HG03442 (cell line): ENCODE data around the gene CACNA1A.
"Not testable (repeated sequence)": the region's sequence is repeated elsewhere in the genome, so short reads cannot be mapped to it uniquely, and the experiment has no call there.

Experiments used
- ATAC-seq: cut with Tn5 transposase; IDR thresholded peaks from one replicate; pipeline ENCODE4 v1.9.1; 2021; ENCODE audit warnings: mild to moderate bottlenecking, moderate library complexity; ENCODE audit not compliant: unreplicated experiment

CACNA1A gene

DNA sequence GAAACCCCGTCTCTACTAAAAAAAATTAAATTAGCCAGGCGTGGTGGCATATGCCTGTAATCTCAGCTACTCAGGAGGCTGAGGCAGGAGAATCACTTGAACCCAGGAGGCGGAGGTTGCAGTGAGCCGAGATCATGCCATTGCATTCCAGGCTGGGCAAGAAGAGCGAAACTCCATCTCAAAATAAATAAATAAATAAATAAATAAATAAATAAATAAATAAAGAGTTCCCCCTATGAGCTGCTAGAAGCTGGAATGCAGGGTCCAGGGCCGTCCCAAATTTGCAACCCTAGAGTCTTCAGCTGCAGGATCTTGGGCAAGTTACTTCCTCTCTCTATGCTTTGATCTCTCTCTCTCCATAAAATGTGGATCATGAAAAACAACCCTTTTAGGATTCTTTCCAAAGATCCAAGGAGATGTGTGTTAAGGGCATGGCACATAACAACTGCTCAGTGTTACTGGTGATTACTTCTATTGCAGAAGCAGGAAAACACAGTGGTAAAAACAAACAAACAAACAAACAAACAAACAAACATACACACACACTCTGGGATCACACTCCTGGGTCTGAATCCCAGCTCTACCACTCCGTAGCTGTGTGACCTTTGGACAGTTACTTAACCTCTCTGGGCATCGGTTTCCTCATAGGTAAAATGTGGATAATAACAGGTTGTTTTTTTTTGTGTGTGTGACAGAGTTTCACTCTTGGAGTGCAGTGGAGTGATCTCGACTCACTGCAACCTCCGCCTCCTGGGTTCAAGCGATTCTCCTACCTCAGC, 78.8 kb downstream of the CACNA1A start:
- ATAC-seq: no peak

DNA sequence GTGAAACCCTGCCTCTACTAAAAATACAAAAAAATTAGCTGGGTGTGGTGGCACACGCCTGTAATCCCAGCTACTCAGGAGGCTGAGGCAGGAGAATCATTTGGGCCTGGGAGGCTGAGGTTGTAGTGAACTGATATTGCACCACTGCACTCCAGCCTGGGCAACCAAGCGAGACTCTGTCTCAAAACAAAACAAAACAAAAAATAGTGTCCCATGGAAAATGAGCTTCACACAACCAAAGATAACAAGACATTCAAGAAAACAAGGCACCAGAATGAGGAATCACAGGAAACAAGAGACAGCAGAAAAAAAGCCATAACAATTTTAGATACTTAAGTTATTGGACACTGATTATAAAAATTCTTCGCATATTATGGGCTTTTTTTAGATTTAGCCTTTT, 80.4 kb downstream of the CACNA1A start:
- not testable (repeated sequence) for ATAC-seq

DNA sequence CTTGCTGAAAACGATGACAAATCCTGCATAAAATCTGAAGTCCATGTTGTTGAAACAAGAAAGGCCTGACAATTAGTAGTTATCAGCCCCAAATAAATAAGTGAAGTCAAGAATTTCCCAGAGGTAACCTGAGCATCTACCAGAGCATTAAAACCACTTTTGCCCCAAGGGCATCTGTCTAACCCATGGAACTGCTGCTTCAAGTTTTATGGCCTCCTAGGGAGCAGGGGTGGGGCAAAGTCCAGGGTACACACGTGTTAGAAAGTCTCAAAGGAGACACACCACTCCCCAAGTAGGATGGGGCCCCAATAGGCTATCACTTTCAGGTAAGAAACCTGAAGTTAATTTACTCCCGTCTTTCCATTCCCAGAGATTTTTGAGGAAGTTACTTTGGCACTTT, 81.1 kb downstream of the CACNA1A start:
- no peak for ATAC-seq

DNA sequence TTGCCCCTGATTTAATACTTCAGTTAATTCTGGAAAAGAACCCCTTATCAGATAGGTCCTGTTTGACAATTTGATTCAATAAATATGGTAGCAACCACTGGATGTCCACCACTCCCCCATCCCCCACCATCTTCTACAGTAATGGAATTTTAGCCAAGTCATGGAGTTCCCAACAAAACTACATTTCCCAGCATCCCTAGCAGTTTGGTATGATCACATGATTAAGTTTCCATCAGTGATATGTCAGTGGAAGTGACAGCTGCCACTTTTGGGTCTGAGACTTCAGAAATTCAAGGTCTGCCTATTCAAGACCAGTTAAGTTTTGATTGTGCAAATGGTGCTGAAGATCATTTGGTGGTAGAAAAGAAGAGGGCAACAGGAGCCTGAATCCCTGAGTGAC, 85.5 kb downstream of the CACNA1A start:
- ATAC-seq: no peak

DNA sequence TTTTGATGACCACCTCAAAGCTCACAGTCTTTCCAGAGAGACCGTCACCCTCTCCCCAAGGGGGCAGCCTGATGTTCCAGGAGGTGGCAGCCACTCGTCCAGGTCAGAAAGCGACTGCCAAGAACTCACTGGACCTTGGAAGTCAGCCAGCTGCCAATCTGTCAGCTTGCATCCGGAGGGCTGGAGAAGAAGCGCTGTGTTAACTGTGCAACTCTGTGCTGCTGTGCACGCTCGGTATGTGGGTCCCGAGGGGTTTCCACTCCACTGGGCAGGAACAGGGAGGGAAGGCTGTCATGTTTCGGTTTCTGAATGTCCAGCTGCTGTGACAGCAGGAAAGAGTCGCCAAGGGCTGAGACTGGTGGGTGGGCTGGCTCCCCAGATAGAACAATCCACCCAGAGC, 89.2 kb downstream of the CACNA1A start:
- ATAC-seq: no peak

DNA sequence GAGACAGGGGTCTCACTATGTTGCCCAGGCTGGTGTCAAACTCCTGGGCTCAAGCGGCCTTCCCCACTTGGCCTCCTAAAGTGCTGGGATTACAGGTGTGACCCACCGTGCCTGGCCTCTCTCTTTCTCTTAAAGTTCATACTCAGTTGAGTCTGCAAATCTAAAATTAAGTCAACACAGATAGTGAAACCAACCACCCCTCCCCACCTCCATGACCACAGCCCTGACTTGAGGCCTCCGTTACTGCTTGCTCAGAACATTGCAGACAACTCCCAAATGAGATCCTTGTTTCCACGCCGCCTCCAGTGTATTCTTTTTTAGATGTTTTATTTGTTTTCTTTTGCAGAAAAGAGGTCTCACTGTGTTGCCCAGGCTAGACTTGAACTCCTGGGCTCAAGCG, 94.4 kb downstream of the CACNA1A start:
- no peak for ATAC-seq

DNA sequence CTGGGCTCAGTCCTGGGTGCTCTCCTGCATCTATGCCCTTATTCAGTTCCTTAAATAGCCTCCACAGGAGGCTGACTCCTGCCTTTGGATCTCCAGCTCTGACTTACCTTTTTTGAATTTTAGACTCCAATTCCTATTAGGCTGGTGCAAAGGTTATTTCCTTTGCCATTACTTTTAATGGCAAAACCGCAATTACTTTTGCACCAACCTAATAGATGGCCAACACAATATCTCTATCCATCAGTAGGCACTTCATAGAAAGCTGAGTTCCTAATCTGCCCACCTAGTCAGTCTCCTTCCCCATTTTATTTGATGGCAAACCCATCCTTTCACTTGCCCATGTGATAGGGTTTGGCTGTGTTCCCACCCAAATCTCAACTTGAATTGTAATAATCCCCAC, 95.3 kb downstream of the CACNA1A start:
- ATAC-seq: no peak

DNA sequence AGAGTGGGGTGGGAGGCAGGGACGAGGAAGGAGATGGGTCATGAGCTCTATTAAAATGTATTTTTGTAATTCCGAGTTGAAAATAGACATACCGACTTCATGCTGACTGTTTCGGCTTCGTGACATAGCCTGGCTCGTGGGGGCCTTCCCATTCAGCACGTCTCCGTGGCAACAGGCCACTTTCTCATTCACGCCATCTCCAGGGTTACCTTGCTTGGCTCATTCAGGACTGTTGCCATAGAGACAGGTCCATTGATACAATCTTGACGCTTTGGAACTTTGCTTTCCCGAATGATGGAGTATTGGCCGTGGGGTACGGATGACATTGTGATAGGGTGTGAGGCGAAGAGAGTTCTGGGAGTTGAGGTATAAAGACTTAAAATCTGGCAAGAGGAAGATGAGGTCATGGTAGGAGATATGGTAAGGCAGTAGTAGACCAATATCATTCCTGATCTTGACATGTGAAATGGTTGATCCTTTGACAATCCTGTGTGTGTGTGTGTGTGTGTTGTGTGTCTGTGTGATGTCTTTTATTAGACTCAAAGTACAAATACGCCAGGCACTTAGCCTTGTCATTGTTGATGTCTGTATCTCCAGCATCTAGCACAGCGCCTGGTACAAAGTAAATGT, 97.3 kb downstream of the CACNA1A start:
- ATAC-seq: no peak

DNA sequence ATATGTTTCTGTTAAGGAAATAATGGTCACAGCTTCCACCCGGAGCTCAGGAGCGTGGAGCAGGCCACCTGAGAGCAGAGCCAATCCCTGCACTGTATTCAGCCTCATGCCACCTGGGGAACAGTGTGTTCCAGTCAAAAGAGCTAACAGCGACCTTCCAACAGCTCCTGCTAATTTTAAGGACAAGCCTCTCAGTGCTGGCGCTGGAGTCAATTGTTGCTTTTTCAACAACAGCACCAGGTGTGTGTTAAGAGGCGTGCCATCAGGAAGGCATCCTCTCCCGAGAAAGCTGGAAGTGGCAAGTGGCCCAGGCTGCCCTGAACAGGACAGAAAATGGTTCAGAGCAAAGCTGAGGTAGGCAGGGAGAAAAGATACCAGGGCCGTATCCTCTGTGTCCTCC, 102.0 kb downstream of the CACNA1A start:
- no peak for ATAC-seq

DNA sequence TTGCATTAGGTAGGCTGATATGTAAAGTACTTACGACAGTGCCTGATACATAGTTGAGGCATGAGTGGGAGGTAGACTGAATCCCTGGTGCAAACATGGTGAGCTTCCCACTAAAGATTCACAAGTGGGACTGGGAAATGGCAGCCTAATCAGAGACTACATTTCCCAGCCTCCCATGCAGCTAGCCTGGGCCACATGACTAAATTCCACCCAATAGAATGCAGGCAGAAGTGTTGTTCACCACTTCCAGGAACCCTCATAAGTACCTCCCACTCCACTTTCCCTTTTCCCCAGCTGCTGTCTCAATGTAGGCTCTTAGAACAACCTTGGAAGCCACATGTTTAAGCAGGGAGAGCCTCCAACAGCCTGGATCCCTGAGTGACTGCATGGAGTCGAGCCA, 104.9 kb downstream of the CACNA1A start:
- no peak for ATAC-seq

DNA sequence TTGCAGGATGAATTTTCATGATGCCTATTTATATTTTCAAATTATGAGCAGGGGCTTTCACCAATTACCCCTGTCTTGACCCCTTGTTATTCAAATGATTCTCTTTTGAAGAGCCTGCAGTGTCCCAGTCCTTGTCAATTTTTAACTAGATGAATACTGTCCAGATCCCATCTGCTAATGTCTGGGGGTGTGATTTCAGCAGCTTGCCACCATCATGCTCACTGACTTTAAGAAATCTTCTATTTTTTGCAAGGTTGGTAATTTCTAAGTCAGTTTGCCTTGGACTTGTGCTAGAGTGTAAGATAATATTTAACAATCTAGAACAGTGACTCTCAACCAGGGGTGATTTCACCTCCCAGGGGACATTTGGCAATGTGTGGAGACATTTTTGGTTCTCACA, 106.0 kb downstream of the CACNA1A start:
- no peak for ATAC-seq

DNA sequence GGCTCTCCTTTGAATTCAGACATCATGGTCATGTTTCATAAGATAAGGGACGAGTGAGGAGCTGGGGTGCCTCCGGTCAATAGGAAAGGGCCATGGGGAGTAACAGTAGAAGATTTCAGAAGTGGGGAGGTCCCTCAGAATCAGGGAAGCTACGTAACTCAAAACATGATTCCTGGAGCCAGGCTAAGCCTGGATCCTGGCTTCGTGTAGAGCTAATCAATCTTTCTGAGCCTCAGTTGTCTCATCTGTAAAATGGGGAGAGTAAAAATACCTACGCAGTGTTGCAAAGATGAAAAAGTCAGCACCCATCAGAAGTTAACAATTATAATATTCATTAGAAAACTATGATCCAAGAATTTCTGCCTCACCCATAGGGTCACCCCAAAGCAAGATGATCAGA, 106.5 kb downstream of the CACNA1A start:
- ATAC-seq: no peak

DNA sequence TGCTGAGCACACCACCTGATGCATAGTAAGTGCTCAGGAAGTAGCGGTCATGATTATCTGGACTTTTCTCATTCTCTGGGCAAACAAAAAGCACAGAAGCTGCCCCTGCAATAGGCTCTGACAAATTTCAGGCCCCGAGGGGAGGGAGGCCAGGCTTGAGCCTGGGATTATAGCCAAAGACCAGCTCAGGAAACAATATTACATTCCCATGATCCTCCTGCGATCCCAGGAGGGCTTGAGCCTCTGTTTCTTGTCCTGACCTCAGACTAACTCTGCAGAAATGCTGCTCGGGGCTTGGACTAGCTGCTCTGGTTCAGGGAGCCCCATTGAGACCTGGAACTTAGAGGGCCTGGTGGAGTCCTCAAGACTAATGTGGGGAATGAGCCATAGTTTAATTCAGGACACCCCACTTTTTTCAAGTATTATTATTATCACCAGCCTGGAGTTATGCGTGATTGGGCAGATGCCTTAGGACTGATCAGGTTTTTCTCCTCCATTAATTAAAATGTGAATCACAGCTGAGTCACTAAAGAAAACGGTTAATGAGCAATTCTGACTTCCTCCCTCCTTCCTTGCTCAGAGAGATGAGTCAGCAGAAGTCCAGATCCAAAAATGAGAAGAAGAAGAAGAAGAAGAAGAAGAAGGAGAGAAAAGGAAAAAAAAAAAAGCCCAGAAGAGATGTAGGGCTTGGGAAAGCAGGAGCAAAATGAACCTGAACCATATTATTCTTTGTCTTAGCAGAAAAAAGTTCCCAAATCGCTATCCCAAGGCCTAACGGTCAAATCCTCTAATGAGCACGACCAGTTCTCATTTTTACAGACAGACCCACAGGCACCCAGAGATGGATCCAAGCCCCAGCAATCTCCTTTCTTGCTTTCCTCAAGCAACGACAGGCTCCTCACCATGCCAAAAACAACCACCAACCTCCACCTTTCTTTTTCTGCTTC, 107.2 kb downstream of the CACNA1A start:
- no peak for ATAC-seq

DNA sequence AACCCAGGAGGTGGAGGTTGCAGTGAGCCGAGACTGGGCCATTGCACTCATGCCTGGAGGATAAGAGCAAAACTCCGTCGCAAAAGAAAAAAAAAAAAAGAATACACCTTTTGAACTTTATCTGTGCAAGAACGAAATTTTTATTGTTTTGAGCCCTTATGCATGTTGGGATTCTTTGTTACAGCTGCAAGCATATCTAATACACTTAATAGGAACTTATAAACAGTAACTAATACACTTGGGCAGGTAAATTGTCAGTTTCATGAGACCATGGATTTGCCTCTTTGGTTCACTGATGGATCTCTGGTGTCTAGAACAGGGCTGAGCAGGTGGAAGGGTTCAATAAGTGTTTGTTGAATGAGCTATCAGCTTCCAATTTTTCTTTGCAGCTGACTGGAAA, 108.1 kb downstream of the CACNA1A start:
- ATAC-seq: no peak

DNA sequence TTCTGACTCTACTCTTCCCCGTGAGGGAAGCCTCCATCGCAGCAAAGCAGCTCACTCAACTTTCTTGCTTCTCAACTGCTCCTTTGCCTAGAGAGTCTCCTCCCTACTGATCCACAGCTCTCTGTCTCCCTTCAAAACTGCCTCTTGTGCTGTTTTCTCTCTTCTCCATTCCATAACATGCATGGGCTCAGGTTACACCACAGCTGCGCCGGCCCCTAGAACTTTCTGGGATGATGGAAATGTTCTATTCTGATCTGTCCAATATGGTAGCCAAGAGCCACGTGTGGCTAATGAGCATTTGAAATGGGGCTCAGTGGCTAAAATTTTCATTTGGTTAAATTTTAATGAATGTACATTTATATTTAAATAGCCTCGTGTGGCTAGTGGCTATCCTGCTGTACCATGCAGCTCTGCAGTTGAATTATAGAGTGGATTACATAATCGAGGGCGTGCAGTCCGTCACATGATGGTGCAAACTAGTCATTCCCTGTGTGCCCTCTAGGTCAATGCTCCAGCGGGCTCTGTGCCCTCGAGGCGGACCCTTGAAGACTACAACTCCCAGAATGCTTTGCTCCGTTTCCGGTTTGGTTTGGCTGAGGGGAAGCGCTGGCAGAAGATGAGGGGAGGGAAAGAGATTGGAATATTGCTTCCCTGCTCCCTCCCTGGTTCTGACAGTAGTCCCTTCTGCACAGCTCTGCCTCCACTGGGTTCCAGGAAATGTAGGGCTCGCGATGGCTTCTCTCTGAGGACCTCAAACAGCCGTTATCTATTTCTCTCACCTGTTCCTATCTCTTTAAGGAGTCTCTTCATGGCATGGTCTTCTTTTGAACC, 109.8 kb downstream of the CACNA1A start:
- ATAC-seq: no peak

DNA sequence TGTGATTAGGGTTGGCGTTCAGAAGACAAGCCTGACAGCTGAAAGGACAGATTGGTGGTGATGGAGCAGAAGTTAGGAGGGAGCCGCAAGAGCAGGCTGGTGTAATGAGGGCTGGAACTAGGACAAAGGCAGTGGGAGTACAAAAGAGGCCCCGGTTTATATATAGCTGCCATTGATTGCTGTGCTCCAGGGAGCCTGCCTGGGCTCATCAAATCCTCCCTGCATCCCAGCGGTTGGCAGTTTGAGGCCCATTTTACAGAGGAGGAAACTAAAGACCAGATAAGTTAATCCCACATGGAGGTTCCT, 123.7 kb downstream of the CACNA1A start:
- ATAC-seq: no peak

DNA sequence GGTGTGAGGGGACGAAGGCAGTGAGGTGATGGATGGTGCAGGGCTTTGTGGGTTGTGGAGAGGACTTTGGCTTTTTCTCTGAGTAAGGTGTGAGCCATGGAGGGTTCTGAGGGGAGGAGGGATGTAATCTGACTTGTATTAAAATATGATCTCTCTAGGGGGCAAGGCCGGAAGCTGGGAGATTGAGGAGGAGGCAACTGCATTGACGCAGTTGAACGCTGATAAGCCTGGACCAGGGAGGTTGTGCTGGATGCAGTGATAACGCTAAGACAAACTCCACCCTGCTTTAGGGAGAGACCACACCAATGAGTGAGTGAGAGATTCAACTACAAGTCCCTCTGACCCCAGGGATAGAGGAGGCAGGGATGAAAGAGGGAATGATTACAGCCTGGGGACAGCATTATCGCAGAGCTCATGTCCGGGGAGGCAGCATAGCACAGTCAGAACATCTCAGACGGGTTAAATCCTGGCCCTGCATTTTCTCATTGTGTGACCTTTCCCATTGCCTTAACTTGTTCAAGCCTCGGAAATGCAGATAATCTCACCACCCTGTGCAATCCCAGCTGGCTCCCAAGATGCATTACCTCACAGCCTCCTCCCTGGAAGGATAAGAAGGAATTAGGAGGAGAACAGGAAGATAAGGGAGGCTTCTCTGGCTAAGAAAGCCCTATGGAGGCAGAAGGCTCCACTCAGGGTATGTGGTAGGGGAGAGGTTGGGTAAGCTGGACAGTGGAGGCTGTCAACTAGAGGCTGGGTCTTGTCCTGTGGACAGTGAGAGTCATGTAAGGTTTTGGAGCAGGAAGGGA, 124.2 kb downstream of the CACNA1A start:
- no peak for ATAC-seq

DNA sequence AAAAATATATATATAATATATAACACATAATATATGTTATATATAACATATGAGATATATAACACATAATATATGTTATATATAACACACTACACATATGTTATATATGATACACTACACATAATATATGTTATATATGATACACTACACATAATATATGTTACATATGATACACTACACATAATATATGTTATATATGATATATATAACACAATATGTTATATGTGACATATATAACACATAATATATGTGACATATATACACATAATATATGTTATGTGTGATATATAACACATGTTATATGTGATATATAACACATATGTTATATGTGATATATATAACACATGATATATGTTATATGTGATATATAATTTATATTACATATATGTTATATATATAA, 129.7 kb downstream of the CACNA1A start:
- ATAC-seq: no peak

DNA sequence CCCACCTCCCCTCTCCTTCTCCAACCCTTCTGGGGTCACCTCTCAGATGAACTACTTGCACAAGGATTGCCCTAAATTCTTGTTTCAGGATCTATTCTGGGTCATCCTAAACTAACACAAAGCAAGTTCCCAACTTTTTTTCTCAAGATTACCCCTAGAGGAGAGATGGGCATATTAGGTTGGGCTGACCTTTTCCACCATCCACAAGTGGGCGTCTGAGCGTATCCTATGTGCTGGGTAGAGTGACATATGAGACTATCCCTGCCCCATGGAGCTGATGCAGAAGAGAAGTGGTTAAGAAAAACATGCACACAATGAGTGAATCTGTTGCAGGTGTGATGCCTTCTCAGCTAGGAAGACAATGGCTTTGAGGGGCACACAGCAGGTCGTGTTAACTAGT, 132.7 kb downstream of the CACNA1A start:
- no peak for ATAC-seq

DNA sequence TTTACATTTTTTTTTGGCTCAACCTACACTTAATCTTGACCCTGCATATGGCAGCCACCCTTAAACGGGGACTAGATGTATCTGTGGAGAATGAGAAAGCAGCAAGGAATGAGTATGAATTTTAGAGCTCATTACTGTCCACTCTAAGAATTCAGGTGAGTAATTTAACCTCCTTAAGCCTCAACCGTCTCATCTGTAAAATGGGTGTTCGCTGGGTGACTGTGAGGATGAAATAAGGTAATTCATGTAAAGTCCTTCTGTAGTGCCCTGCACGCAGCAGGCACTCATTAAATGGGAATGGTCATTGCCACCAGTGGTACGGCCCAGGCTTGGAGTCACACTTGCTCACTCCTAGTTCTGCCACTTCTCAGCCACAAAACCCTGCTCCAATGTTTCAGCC, 135.3 kb downstream of the CACNA1A start:
- ATAC-seq: no peak
